Neural progenitor cell (in vitro differentiated cells): Measurements from ENCODE around the gene IQGAP2. TPM values are rescaled to one million over a fixed set of nuclear protein-coding genes. Genes with fewer than 3 reads are reported as not detected.

ENCODE experiments used
- DNase-seq: peaks from one replicate; pipeline ENCODE4 v3.0.0-alpha.2; 2016; ENCODE audit warnings: low spot score
- H2AFZ ChIP-seq: fragments of 200-600 bp; sonication (generic); replicated peaks from 2 replicates; pipeline ENCODE4 v1.6.1; 2016; ENCODE audit warnings: antibody characterized with exemption
- H3F3A ChIP-seq: fragments of 200-600 bp; sonication (generic); 2 replicates; pipeline ENCODE4 v1.6.1; 2016; ENCODE audit warnings: antibody characterized with exemption, low read depth
- H3K27ac ChIP-seq: fragments of 200-600 bp; sonication (generic); 2 replicates; pipeline ENCODE4 v1.5.1; 2016; ENCODE audit warnings: mild to moderate bottlenecking
- H3K27me3 ChIP-seq: fragments of 200-600 bp; sonication (generic); 2 replicates; pipeline ENCODE4 v1.6.1; 2016; ENCODE audit warnings: mild to moderate bottlenecking, moderate library complexity
- H3K36me3 ChIP-seq: fragments of 200-600 bp; sonication (generic); 2 replicates; pipeline ENCODE4 v1.5.1; 2016
- H3K4me1 ChIP-seq: fragments of 200-600 bp; sonication (generic); 2 replicates; pipeline ENCODE4 v1.6.1; 2016; ENCODE audit warnings: mixed run types
- H3K4me2 ChIP-seq: fragments of 200-600 bp; sonication (generic); 2 replicates; pipeline ENCODE4 v1.6.1; 2016
- H3K4me3 ChIP-seq: fragments of 200-600 bp; sonication (generic); 2 replicates; pipeline ENCODE4 v1.5.1; 2016
- H3K79me2 ChIP-seq: fragments of 200-600 bp; sonication (generic); 2 replicates; pipeline ENCODE4 v1.6.1; 2016; ENCODE audit warnings: low read depth
- H3K9ac ChIP-seq: fragments of 200-600 bp; sonication (generic); 2 replicates; pipeline ENCODE4 v1.6.1; 2016
- H3K9me3 ChIP-seq: fragments of 200-600 bp; sonication (generic); 2 replicates; pipeline ENCODE4 v1.5.1; 2016; ENCODE audit warnings: low read depth
- H4K20me1 ChIP-seq: fragments of 200-600 bp; sonication (generic); 2 replicates; pipeline ENCODE4 v1.6.1; 2016; ENCODE audit warnings: low read depth
- H3K27ac Mint-ChIP-seq: 3 replicates; pipeline ENCODE4 v1.8.0; 2021; ENCODE audit warnings: mixed read lengths
- H3K27me3 Mint-ChIP-seq: 2 replicates; pipeline ENCODE4 v1.8.0; 2022; ENCODE audit warnings: low read depth, mild to moderate bottlenecking, inconsistent platforms, moderate library complexity, mixed read lengths; ENCODE audit not compliant: insufficient read depth
- H3K36me3 Mint-ChIP-seq: 3 replicates; pipeline ENCODE4 v1.8.0; 2021; ENCODE audit warnings: mixed read lengths
- H3K4me1 Mint-ChIP-seq: 3 replicates; pipeline ENCODE4 v1.8.0; 2021; ENCODE audit warnings: mixed read lengths
- H3K4me3 Mint-ChIP-seq: 3 replicates; pipeline ENCODE4 v1.8.0; 2021; ENCODE audit warnings: mild to moderate bottlenecking, moderate library complexity, mixed read lengths
- H3K9me3 Mint-ChIP-seq: 3 replicates; pipeline ENCODE4 v1.8.0; 2020; ENCODE audit warnings: mixed read lengths
- EZH2 ChIP-seq: fragments of 200-600 bp; sonication (generic); IDR thresholded peaks from 2 replicates; pipeline ENCODE4 v1.6.1; 2017; ENCODE audit warnings: antibody characterized with exemption, mild to moderate bottlenecking, moderate library complexity
- EZH2phosphoT487 ChIP-seq: fragments of 200-600 bp; sonication (generic); IDR thresholded peaks from 2 replicates; pipeline ENCODE4 v1.6.1; 2017; ENCODE audit warnings: antibody characterized with exemption
- total RNA-seq: library from RNA; depleted of rRNA; stranded (reverse); fragments of >200 nt; gene quantifications from 2 replicates; pipeline ENCODE4 v1.2.3, GENCODE V29; 2015; ENCODE audit warnings: low replicate concordance
- TF ChIP-seq, protein P1 (sequence below): fragments of 200-600 bp; sonication (generic); IDR thresholded peaks from 2 replicates; pipeline ENCODE4 v1.5.1; 2017; ENCODE audit warnings: antibody characterized with exemption, mild to moderate bottlenecking

Gene IQGAP2
- total RNA-seq, 1 donor from 2014 or later: 37.7 TPM

DNA sequence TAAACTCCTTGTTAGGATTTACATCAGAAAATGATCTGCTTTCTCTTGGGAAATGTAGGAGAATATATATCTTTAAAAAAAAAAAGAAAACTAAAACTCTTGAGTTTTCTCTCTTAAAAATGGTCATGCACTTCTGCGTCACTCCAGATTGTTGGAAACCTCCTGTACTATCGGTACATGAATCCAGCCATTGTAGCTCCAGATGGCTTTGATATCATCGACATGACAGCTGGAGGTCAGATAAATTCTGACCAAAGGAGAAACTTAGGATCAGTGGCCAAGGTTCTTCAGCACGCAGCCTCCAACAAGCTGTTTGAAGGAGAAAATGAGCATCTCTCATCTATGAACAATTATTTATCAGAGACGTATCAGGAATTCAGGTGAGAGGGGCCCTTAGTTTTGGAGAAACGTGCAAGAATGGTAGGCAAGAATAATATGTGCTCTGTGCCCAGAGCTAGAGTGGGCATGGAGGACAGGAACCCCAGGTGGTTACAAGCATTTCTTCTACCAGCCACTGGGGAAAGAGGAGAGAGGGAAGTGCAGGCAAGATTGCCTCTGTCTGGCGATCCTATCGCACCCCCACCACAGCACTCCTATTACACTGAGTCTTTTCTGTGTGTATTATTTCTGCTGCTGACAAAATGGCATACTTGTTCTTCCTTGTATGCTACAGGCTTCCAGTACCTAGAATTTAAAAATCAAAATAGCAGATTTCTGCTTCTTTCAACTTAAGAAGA lies 271.4 kb downstream of the IQGAP2 start:
- H3F3A ChIP-seq: no peaks in the 10 kb centered on the region
- H3K4me3 ChIP-seq: no peak overlapping the region
- no peak overlapping the region for H3K4me2 ChIP-seq
- Mint-ChIP-seq H3K9me3 (no peaks in the 10 kb centered on the region), H3K27me3 (peaks cover 5% of the 10 kb centered on the region), H3K4me3 (no peak overlapping the region), H3K27ac (no peak overlapping the region), H3K36me3 (peaks cover 10% of the 10 kb centered on the region), H3K4me1 (no peaks in the 10 kb centered on the region)
- no peak for DNase-seq
- H2AFZ ChIP-seq: no peak overlapping the region
- H4K20me1 ChIP-seq: no peaks in the 10 kb centered on the region
- H3K4me1 ChIP-seq: no peaks in the 10 kb centered on the region
- H3K9ac ChIP-seq: no peak overlapping the region
- no peaks in the 10 kb centered on the region for H3K27me3 ChIP-seq
- H3K79me2 ChIP-seq: no peaks in the 10 kb centered on the region
- H3K27ac ChIP-seq: no peak overlapping the region
- no peaks in the 10 kb centered on the region for H3K36me3 ChIP-seq
- TF ChIP-seq, protein P1, sequence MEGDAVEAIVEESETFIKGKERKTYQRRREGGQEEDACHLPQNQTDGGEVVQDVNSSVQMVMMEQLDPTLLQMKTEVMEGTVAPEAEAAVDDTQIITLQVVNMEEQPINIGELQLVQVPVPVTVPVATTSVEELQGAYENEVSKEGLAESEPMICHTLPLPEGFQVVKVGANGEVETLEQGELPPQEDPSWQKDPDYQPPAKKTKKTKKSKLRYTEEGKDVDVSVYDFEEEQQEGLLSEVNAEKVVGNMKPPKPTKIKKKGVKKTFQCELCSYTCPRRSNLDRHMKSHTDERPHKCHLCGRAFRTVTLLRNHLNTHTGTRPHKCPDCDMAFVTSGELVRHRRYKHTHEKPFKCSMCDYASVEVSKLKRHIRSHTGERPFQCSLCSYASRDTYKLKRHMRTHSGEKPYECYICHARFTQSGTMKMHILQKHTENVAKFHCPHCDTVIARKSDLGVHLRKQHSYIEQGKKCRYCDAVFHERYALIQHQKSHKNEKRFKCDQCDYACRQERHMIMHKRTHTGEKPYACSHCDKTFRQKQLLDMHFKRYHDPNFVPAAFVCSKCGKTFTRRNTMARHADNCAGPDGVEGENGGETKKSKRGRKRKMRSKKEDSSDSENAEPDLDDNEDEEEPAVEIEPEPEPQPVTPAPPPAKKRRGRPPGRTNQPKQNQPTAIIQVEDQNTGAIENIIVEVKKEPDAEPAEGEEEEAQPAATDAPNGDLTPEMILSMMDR: no peak
- TF ChIP-seq EZH2 (no peak), EZH2phosphoT487 (no peak)
- H3K9me3 ChIP-seq: no peaks in the 10 kb centered on the region

DNA sequence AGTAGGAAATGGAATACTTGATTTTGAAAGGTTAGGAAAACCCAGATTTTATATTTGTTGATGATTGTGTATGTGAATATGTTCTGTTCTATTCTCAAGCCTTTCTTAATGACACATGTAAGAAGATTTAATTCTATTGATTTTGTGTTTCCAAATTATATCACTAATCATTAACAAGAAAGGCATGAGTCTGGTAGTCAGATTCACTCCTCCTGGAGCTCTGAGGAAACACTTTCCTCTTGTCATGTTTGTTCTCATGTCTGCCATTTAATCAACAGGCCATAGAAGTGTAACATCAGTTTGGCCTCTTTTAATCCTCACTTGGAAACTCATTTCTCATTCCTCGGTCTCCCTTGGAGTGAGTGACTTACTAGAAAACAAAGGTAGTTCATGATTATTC lies 272.3 kb downstream of the IQGAP2 start:
- Histone ChIP-seq H3K9me3 (no peaks in the 10 kb centered on the region), H3K4me1 (no peaks in the 10 kb centered on the region), H2AFZ (no peak overlapping the region), H3K79me2 (no peaks in the 10 kb centered on the region), H3K4me3 (no peak overlapping the region), H4K20me1 (no peaks in the 10 kb centered on the region), H3K27me3 (no peaks in the 10 kb centered on the region), H3K9ac (no peak overlapping the region), H3K27ac (no peak overlapping the region), H3K36me3 (no peaks in the 10 kb centered on the region), H3F3A (no peaks in the 10 kb centered on the region), H3K4me2 (no peak overlapping the region)
- Mint-ChIP-seq H3K27ac (no peak overlapping the region), H3K36me3 (peaks cover 8% of the 10 kb centered on the region), H3K9me3 (no peaks in the 10 kb centered on the region), H3K4me3 (no peak overlapping the region), H3K27me3 (peaks cover 5% of the 10 kb centered on the region), H3K4me1 (no peaks in the 10 kb centered on the region)
- DNase-seq: no peak
- TF ChIP-seq, protein P1: no peak
- no peak for TF ChIP-seq EZH2phosphoT487
- TF ChIP-seq EZH2: no peak

DNA sequence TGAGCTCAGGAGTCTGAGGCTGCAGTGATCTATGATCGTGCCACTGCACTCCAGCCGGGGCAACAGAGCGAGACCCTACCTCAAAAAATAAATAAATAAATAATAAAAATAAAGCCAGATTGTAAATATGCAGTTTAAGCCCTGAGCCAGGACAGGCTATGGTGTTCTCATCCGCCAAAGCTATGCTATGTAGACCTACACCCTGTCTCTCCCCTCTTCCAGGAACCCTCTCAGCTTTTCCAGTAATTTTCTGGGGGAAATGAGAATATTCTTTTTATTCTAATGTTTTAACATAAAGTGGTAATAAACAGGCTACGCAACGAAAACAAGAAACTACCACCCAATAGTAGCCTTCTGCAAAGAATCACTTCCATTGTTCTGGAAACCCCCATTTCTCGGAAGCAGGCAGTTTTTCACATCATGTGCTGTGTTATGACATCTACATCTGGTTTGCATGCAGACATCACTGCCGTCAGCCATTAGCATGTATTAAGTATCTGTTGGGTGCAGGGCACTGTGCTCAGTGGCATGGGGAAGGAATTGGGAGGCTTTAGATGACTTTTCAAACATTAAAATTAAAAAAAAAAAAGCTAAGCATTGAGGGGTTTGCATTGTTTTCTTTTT lies 274.9 kb downstream of the IQGAP2 start:
- H2AFZ ChIP-seq: no peak overlapping the region
- no peaks in the 10 kb centered on the region for H3K36me3 ChIP-seq
- no peak overlapping the region for H3K4me3 ChIP-seq
- DNase-seq: no peak
- no peaks in the 10 kb centered on the region for H3K4me1 ChIP-seq
- no peak for TF ChIP-seq EZH2phosphoT487
- TF ChIP-seq, protein P1: no peak
- no peak for TF ChIP-seq EZH2
- no peaks in the 10 kb centered on the region for H3K79me2 ChIP-seq
- H3K4me3 Mint-ChIP-seq: no peak overlapping the region
- H3K9me3 ChIP-seq: no peaks in the 10 kb centered on the region
- H3K9me3 Mint-ChIP-seq: no peaks in the 10 kb centered on the region
- no peak overlapping the region for H3K4me2 ChIP-seq
- H3K9ac ChIP-seq: no peak overlapping the region
- H3K27ac ChIP-seq: no peak overlapping the region
- no peaks in the 10 kb centered on the region for H4K20me1 ChIP-seq
- no peaks in the 10 kb centered on the region for H3K36me3 Mint-ChIP-seq
- no peaks in the 10 kb centered on the region for H3K27me3 Mint-ChIP-seq
- H3F3A ChIP-seq: no peaks in the 10 kb centered on the region
- no peaks in the 10 kb centered on the region for H3K27me3 ChIP-seq
- no peak overlapping the region for H3K27ac Mint-ChIP-seq
- no peaks in the 10 kb centered on the region for H3K4me1 Mint-ChIP-seq
